Vagina (tissue), 2 donors: ENCODE results near the gene CFAP58. TPM values are rescaled to one million over a fixed set of nuclear protein-coding genes. Genes with fewer than 3 reads are reported as not detected.

Experiments used
- DNase-seq, 2 donors: peaks; one replicate each; pipeline ENCODE4 v3.0.0-alpha.2; 2017; ENCODE audit errors: extremely low spot score in 2 of 2
- H3K27ac ChIP-seq: fragments of 200-600 bp; sonication (generic); one replicate; pipeline ENCODE4 v1.5.1; 2019
- H3K27me3 ChIP-seq: fragments of 200-600 bp; sonication (generic); one replicate; pipeline ENCODE4 v1.5.1; 2019
- H3K36me3 ChIP-seq, 2 donors: fragments of 200-600 bp; sonication (generic); one replicate each; pipeline ENCODE4 v1.5.1; 2017 to 2019
- H3K4me1 ChIP-seq: fragments of 200-600 bp; sonication (generic); one replicate; pipeline ENCODE4 v1.5.1; 2019
- H3K4me3 ChIP-seq, 2 donors: fragments of 200-600 bp; sonication (generic); 1 replicate in 1 of 2; 2 replicates in 1 of 2; pipeline ENCODE4 v1.5.1; 2016 to 2019
- H3K9me3 ChIP-seq: fragments of 200-600 bp; sonication (generic); one replicate; pipeline ENCODE4 v1.5.1; 2019
- CTCF ChIP-seq, 3 experiments: fragments of 450-650 bp in 2 of 3; fragments of 200-600 bp in 1 of 3; sonication (generic) in 1 of 3; IDR thresholded peaks; one replicate each; pipeline ENCODE4 v1.5.1; 2017 to 2019; ENCODE audit warnings: antibody characterized with exemption in 3 of 3, mild to moderate bottlenecking in 2 of 3, moderate library complexity in 2 of 3
- POLR2A ChIP-seq, 2 donors: fragments of 450-650 bp; IDR thresholded peaks; one replicate each; pipeline ENCODE4 v1.6.1; 2017; ENCODE audit warnings: antibody characterized with exemption in 2 of 2, mild to moderate bottlenecking in 2 of 2, moderate library complexity in 2 of 2
- POLR2AphosphoS5 ChIP-seq, 2 donors: sonication (generic); formaldehyde crosslinking; IDR thresholded peaks; one replicate each; pipeline ENCODE4 v1.9.0; 2017; ENCODE audit warnings: antibody characterized with exemption in 2 of 2, mild to moderate bottlenecking in 2 of 2, low read depth in 1 of 2; ENCODE audit not compliant: insufficient read depth in 1 of 2
- intact Hi-C: fragments of 100-400 bp; cut with DNase I; formaldehyde crosslinking; loops from one replicate; pipeline ENCODE4 v1.15.1; 2023
- total RNA-seq: library from RNA; depleted of rRNA; stranded (reverse); fragments of >200 nt; gene quantifications from one replicate; pipeline ENCODE4 v1.2.3, GENCODE V29; 2016

The CFAP58 gene
- total RNA-seq, 1 donor from 2014 or later, result 0.49 TPM

GRCh38 chr10:104307576-104308438 lies 45.8 kb upstream of the CFAP58 start:
- Histone ChIP-seq H3K4me3 (no peak overlapping the region), H3K36me3 (peaks cover 0 to 6% of the 10 kb centered on the region in 2 donors), H3K27ac (no peak overlapping the region), H3K27me3 (no peaks in the 10 kb centered on the region), H3K9me3 (no peaks in the 10 kb centered on the region), H3K4me1 (peaks cover 42% of the 10 kb centered on the region)
- no peak for DNase-seq
- TF ChIP-seq POLR2AphosphoS5 (IDR thresholded peaks at IDR 0.05; ENCODE audit: insufficient read depth in 1 of 2, low read depth in 1 of 2) (no peak), CTCF (IDR thresholded peaks at IDR 0.05) (no peak), POLR2A (IDR thresholded peaks at IDR 0.05) (no peak)
- intact Hi-C loops, result no loop called here

GRCh38 chr10:104308439-104308903 lies 45.2 kb upstream of the CFAP58 start:
- Histone ChIP-seq H3K36me3 (peaks cover 0 to 13% of the 10 kb centered on the region in 2 donors), H3K27ac (no peak overlapping the region), H3K4me1 (peaks cover 42% of the 10 kb centered on the region), H3K27me3 (no peaks in the 10 kb centered on the region), H3K9me3 (no peaks in the 10 kb centered on the region), H3K4me3 (no peak overlapping the region)
- intact Hi-C loops, result no loop called here
- TF ChIP-seq CTCF (IDR thresholded peaks at IDR 0.05), result no peak
- TF ChIP-seq POLR2A (IDR thresholded peaks at IDR 0.05), result no peak
- TF ChIP-seq POLR2AphosphoS5 (IDR thresholded peaks at IDR 0.05; ENCODE audit: insufficient read depth in 1 of 2, low read depth in 1 of 2), result no peak
- DNase-seq, result no peak

- Histone ChIP-seq H3K9me3 (no peaks in the 10 kb centered on the region), H3K27me3 (no peaks in the 10 kb centered on the region), H3K4me1 (peaks cover 35% of the 10 kb centered on the region), H3K27ac (peak overlapping the region; percentile 20), H3K36me3 (peaks cover 0 to 31% of the 10 kb centered on the region in 2 donors), H3K4me3 (no peak overlapping the region)
- no peak for DNase-seq
- TF ChIP-seq CTCF (IDR thresholded peaks at IDR 0.05) (no peak), POLR2AphosphoS5 (IDR thresholded peaks at IDR 0.05; ENCODE audit: insufficient read depth in 1 of 2, low read depth in 1 of 2) (peak; percentile 21 to 57), POLR2A (IDR thresholded peaks at IDR 0.05) (no peak)
- intact Hi-C loops, result no loop called here
These were observed 43.4 kb upstream of the CFAP58 start for GRCh38 chr10:104309980-104310978.

GRCh38 chr10:104311184-104311720 lies 42.4 kb upstream of the CFAP58 start:
- Histone ChIP-seq H3K9me3 (no peaks in the 10 kb centered on the region), H3K36me3 (peaks cover 0 to 31% of the 10 kb centered on the region in 2 donors), H3K4me1 (peaks cover 29% of the 10 kb centered on the region), H3K27ac (peak overlapping the region; percentile 3), H3K4me3 (no peak overlapping the region), H3K27me3 (no peaks in the 10 kb centered on the region)
- intact Hi-C loops, result no loop called here
- TF ChIP-seq CTCF (IDR thresholded peaks at IDR 0.05) (no peak), POLR2AphosphoS5 (IDR thresholded peaks at IDR 0.05; ENCODE audit: insufficient read depth in 1 of 2, low read depth in 1 of 2) (no peak), POLR2A (IDR thresholded peaks at IDR 0.05) (no peak)
- no peak for DNase-seq
